Endometrium (tissue), 2 donors: Measurements from ENCODE around the gene PAK5.

Experiments used
- FAIRE-seq: peaks from 2 replicates; lab custom pipeline; 2012; peaks lifted over from hg19 to GRCh38; lab: Jason Lieb, UNC
- donor health status: control.
- donor health status: control.

PAK5 gene

DNA sequence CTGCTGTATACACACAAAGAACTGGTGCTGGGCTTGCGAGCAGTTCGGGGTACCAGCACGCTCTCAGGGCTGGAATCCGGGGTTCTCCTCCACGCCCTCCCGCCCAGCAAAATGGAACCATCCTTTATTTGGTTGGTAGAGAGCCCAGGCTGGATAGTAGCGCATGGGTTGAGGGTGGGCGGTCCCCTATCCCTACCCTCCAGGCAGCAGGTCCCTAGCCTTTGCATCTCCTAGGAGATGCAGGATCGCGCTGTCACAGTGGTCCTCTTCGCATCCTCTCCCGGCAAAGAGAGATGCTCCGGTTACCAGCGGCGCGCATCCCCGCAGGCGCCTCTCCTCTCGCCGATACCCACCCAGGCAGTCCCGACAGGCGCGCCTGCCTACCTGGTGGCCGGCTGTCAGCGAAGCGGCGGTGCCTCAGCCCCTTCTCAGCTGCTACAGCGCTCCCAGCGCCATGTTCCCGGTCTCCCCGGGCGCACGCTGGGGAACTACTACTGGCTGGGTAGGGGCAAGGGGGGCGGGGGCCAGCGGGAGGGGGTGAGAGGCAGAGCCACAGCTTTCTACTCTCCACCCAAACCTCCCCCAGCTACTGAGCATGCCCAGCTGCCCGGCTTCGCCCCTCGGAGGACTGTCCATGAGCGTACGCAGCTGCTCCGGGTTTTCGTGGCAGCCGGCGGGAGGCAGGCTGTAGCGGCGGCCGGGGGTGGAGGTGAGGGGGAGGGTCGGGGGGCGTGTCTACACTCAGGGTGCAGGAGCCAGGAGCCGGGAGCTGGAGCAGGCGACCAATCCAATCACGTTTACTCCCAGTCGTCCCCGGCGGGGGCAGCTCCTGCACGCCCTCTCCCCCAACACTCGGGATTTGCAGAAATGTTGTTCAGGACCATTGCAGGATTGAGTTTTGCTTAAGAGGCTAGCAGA, at the start of gene PAK5:
TSS of gene PAK5 (minus strand) at position 699 of the 918 bp plus-strand sequence. CDS start 194,748 bp downstream, outside the sequence.
- FAIRE-seq = no peak

DNA sequence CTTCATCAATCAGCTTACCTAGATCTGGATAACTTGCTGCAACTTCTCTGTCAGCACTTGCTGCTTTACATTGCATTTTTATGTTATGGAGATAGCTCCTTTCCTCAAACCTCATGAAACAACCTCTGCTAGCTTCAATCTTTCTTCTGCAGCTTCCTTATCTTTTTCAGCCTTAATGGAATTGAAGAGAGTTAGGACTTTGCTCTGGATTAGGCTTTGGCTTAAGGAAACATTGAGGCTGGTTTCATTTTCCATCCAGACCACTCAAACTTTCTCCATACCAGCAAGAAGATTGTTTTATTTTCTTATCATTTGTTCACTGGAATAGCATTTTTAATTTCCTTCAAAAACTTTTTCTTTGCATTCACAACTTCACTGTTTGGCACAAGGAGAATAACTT, 48.8 kb upstream of the PAK5 start:
- FAIRE-seq = no peak

DNA sequence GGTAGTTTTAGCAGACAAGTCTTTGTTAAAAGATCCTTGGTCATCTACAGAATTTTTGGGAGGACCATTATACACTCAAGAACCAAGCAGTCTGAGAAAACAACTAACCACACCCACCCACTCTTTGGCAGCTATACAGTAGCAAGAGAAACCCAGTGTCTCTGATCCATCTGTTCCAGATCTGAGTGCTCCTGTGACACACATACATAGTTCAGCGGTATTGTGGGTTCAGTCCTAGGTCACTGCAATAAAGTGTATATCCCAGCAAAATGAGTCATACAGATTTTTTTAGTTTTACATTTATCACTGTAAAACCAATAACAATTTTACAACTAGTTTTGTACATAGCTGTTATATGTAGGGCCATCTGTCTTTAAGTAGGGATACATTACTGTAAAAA, 47.4 kb upstream of the PAK5 start:
- FAIRE-seq = no peak

DNA sequence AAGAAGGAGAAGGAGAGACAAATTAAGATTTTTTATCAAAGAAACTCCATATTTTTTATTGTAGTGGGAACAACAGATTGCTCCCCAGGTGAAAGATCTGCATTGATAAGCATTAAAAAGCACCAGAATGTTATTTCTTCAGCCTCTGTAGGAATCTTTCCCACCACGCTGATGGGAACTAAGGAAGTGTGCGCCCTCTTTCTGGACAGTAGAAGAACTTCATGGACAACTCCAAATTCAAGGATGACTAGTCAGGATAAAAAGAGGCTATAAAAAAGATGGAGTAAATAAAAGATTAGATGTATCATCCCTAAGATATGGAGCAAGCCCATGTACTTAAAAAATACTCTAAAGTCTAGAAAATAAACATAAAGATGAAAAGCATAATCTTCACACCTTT, 45.8 kb upstream of the PAK5 start:
- FAIRE-seq = no peak

DNA sequence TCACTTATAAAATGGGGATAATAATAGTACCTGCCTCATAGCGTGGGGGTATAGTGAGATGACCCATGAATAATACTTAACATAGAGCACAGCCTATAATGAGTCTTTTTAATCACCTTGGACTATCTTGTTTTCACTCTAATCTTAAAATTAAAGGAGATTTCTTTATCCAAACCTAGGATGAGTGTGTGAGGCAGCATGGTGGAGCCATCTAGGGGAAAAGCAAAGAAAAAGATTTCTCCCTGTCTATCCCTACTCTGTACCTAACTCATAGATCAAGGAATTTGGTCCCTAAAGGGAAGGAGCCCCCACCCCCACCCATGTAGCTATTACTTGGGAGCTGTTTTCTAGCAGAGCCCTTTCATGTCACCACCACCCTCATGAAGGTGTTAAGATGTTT, 45.2 kb upstream of the PAK5 start:
- no peak for FAIRE-seq

DNA sequence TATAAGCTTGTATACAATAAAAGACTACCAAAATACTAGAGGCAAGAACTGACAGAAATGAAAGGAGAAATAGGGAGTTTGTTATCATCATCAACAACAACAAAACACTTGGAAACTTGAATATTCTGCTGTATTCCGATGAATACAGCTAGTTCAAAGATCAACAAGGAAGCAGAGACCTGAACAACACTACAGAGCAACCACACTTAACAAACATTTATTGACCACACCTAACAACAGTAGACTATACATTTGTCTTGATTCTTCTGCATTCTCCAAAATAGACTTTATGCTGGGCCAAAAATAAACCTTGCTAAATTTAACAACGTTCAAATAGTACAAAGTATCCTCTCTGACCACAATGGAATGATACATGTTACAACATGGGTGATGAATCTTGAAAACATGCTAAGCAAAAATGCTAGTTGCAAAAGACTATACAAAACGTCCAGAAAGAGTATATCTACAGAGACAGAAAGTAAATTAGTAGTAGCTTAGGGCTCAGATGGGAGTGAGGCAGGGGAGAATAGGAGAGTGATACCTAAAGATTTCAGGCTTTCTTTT, 39.1 kb upstream of the PAK5 start:
- no peak for FAIRE-seq

DNA sequence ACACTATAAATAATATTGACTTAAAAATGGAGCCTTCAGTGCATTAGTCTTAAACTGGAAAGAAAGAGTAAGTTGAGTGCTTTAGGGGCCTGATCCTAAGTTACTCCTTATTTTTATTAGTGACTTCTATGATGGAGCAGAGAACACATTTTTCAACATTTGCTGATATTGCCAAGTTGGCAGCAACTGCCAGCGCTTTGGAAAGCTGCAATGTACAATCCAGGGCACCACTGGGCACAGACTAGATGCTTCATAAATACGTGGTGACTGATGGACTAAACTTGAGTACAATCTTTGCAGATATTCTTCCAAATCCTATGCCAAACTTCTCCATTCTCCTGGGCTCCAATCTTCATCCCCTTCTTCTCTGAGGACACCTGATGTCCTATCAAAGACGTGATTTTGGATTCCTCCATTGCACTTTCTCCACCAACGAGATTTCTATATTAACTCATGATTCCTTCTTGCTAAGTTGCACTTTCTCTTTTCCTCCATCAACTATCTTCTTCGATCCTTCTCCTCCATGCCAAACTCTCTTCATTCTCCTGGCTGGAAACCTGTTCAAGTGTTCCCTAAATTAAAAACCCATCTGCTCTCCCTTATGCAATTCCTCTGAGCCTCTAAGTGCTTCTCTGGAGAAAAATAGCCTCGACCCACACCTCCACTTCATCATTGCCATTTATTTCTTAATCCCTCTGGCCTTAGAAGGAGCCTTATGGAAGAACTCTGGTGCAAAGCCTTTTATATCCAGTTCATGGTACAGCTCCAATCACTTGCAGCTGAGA, 28.5 kb upstream of the PAK5 start:
- FAIRE-seq = no peak

DNA sequence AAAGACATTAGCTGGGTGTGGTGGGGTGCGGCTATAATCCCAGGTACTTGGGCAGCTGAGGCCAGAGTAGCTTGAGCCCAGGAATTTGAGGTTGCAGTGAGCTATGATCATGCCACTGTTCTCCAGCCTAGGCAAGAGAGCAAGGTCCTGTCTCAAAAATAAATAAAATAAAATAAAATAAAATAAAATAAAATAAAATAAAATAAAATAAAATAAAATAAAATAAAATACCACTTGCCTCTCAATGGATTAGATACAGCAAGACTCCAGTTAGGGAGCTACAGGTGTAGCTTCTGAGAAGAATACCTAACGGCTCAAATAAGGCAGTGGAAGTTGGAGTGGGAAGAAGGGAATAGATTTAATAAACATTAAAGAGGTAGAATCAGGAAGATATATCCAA, 13.7 kb upstream of the PAK5 start:
- FAIRE-seq = no peak

DNA sequence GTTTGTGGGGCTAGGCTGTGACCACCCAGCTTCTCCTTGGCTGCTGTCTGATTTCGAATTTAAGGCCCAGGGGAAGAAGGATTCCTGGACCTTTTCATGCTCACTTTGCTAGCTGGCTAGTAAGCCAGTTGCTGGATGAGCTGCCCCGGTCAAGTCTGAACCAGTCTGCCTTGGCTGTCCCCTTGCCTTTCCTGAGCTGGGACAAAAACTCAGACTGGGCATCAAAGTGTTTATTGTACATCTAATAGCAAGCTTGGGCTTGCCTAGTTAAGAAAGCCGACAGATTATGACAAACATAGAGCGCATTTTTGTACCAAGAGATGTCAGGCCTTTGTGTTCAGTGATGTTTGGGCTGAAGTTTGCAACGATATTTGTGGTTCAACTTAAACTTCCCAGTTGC, 750 bp upstream of the PAK5 start:
- no peak for FAIRE-seq

DNA sequence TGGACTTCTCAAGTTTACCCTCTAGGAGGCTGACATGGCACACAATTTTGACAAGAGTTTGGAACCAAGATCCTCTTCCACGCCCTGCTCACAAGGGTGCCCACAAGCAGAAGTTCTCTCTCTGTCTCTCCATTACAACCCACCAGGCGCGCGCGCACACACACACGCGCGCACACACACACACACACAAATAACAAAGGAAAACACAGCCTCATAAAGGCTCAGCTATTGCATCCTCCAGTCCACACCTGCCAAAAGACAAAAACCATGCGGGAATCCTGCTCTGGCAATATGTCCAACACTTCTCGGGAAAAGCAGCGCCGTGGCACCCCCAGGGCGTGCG, 870 bp downstream of the PAK5 start:
- no peak for FAIRE-seq

DNA sequence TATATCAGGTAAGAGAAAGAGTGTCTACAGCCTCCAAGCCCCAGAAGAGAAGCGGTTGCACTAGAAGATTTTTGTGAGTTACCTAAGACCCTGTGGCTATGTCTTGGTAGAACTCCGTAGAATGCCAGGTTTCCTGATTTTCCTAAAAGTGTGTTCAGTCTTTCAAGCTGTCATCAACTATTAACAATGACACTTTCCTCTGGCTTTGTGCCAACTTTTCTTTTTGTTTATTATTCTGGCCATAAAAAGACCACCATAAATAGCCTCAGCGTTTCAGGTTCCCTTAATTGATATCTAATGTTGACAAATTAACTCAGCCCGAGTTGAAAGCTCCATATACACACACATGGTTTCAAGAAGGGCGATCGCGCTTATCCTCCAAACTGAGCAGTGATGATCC, 1.2 kb downstream of the PAK5 start:
- FAIRE-seq = no peak

DNA sequence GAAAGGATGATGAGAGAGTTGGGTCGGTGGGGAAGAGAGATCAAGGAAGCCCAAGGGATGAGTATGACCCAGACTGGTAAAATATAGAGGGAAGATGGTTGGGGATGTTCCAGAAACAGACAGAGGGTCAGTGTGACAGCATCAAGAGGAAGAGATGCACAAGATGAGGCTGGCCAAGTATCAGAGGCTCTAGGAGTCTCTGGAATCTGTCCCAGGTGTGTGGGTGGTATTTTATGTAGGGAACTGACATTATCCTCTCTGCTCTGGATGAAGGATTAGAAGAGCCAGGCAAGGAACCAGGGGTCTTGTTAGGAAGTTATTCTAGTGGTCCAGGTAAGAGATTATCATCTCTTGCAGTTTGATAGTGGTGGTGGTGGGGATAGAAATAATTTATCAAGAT, 3.6 kb downstream of the PAK5 start:
- no peak for FAIRE-seq

DNA sequence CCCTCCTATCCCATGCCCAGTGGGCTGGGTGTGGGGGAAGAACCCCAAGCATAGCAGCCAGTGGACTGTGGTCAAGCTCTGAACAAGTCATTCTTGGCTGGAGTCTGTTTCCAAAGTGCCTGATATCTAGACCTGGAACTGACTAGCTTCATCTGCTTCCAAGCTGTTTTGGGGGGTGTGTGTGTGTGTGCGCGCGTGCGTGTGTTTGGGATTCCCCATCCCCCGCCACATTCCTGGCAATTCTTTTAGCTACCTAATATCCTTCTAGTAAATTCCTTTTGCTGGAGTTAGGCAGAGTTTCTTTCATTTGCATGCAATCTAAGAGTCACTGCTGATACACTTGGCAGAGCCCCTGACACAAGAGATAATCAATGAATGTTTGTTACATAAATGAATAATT, 7.8 kb downstream of the PAK5 start:
- FAIRE-seq = no peak

DNA sequence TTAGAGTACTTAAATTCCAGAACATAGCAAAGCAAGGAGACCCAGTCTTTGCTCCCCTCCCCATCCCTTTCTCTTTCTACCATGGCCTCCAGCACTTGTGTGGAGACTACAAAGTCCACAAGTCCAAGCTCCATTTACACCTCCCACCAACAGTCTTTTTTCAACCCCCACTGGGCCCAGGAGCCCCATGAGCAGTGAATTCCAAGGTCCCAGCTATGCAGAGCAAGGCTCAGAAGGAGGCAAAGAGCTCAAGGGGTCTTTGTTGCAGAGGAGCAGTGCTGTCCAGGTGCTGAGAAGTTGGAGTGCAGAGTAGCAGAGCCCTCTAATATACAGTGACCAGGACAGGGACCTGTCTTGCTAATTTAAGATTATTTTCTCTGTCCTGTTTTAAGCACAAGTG, 9.0 kb downstream of the PAK5 start:
- FAIRE-seq = no peak

DNA sequence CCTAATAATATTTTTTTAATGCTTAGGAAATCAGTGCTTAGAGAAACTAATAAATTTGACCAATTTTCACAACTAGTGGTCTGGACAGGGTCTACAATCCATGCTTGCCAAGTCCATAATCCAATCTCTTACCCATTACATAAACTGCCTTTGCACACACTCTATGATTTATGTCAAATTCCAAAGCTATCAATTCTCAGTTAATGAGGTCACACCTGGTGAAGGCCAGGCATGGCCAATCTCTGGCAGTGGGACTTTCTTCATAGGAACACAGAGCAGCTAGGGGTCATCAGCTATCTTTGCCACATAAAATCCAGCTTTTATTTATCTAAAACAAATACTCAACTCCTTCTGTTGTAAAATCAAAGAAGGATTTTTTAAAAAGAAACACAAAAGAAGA, 21.2 kb downstream of the PAK5 start:
- no peak for FAIRE-seq

DNA sequence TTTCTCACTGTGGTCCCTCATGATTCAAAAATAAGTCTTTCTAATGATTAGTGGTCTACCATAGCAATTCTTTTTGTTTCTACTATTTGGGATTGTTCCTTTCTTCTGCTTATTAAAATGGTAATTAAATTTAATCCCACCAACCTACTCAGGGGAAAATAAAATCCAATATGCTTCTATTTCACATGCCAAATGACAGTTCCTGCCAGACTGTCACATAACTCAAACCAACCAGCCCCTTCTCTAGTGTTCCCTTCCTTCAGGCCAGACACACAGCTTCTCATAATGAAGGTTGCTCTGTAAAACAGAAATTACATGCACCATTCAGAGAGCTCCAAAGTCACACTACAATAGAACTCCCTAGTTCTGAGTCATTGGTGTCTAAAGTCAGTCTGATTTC, 23.2 kb downstream of the PAK5 start:
- no peak for FAIRE-seq

DNA sequence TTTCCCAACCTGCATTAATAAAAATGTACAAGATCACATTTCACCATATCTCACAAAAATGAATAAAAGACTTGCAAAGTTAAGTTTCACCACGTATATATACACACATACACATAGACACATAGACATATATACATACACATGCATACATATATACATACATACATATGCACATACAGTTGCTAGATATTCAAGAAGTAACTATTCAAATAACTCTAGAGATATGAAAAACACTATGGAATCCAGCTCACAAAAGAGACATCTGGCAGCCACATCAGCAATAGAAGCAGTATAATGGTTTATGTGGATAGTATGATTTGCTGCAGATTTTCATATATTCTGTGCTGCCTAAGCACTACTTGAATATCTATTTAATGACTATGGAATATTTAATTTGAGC, 28.1 kb downstream of the PAK5 start:
- no peak for FAIRE-seq

DNA sequence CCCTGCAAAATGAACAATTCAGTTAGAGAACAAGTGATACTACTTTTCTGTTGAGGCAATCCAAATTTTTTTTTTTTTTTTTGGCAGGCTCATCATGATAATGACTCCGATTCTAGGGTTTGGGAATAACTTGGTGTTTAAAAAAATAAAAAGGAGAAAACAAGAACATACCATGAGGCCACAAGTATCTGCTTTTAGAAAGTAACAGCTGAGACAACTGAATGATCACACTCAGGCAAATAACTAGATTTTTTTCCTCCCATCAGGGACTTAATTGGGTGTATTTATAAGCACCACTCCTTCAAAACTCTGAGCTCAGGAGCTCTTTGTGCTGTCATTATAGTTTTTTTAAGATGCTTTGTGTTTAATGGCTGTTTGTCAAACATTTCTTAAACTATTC, 29.6 kb downstream of the PAK5 start:
- FAIRE-seq = no peak

DNA sequence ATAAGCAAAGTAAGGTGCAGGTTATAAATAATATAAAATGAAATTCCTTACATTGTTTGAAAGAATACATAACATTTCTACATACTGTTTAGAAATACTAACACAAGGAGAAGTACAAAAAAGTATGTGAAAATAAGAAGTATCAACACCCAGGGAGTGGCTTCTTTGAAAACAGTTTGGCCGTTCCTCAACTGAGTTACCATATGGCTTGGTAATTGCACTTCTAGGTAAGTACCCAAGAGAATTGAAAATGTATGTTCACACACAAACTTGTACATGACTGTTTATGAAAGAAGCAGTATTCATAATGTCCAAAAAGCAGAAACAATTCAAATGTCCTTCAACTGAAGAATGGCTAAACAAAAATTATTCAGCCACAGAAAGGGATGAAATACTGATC, 30.7 kb downstream of the PAK5 start:
- FAIRE-seq = no peak

DNA sequence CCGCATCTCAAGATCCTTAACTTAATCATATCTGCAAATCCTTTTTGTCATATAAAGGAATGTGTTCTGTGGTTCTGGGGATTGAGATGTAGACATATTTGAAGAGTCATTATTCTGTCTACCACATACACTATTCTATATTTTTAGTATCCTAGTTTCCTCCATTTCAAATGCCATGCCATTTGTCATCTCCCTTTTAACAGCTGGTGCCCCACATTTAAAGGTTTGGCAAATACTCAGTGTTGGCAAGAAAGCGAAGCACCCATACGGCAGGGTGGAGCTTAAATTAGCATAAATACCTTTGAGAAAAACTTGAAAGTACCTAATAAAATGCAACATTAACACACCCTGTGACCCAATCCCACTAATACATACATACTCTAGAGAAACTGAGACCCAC, 31.7 kb downstream of the PAK5 start:
- FAIRE-seq = no peak

DNA sequence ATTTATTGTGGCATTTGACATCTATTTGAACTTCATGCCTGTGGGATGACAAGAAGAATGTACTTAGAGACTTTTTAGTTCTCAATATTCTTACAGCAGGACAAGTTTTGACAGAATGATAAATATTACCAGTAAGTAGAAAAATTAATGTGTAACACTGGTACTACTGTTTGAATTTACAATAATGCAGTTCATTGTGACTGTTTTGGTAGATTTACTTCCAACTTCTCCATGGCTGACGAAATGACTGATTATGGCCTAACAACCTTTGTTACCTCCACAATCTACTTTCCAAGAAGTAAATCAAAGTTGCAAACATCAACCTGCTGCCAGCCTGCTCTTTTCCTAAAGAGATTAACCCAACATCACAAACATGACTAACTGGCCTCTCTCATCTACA, 38.5 kb downstream of the PAK5 start:
- FAIRE-seq = no peak

DNA sequence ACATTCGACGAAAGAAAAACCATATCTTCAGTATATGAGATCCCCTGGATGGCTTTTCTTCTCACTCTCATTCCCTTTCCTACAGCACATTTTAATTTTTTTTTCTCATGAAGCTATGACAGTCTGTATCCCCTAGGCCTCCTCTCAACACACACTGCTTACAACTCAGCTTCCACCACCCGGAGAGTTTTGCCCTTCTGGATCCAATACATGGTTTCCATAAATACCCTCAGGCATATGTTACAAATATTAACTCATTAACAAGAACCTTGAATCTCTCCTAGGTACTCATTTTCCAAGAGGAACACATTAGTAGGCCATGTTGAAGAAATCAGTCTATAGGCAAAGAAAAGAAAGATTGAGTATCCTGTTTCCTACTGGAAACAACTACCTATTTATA, 44.0 kb downstream of the PAK5 start:
- FAIRE-seq = no peak

DNA sequence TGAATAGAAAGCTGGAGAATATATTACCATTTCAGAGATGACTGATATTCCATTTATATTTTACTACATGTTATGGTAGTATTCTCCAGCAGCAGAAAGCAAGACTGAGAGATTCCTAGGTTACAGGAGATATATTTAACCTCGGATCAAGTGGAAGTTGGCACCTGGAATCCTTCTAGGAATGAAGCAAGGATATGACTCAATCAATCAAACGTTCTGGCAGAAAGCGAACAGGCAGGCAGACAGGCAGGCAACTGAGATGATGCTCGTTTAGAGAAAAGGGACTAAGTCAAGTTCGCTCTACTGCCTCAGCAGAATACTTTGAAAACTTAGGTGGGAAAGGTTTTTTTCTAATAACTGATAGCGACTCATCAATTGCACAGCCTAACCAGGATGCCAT, 46.2 kb downstream of the PAK5 start:
- no peak for FAIRE-seq
